HG03432 (cell line): Measurements from ENCODE around the gene PIK3C2G.

Experiments used
- ATAC-seq: cut with Tn5 transposase; IDR thresholded peaks from one replicate; pipeline ENCODE4 v1.9.1; 2021; ENCODE audit warnings: mild to moderate bottlenecking, moderate library complexity; ENCODE audit not compliant: unreplicated experiment

The PIK3C2G gene

DNA sequence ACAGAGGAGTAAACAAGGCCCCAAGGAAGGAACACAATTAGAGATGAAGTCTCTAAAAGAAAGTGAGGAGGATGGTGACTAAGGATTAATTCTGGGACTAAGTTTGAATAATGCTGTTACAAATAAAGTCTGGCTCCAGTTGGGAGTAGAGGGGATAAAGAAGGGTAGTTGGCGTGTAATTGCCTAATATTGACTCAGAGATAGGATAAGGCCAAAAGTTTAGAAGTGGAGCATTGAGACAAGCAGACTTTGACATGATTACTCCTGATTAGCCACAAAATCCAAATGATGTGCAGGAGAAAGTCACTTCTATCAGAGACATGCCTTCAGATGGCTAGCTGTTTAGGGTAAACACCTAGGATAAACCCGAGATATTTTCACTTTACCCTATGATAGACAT is 368.1 kb downstream of the PIK3C2G start:
- no peak for ATAC-seq

DNA sequence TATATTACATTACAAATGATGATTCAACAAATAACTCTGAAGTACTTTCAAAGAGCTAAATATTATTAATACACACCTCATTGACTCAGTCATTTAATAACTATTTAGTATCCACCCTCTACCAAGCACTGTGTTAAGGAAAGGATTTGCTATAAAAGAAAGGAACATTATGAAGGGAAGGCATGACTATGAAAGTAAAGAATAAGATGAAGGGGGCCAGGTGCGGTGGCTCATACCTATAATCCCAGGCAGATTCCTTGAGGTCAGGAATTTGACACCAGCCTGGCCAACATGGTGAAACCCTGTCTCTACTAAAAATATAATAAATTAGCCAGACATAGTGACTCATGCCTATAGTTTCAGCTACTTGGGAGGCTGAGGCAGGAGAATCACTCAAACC is 368.6 kb downstream of the PIK3C2G start:
- ATAC-seq = no peak

DNA sequence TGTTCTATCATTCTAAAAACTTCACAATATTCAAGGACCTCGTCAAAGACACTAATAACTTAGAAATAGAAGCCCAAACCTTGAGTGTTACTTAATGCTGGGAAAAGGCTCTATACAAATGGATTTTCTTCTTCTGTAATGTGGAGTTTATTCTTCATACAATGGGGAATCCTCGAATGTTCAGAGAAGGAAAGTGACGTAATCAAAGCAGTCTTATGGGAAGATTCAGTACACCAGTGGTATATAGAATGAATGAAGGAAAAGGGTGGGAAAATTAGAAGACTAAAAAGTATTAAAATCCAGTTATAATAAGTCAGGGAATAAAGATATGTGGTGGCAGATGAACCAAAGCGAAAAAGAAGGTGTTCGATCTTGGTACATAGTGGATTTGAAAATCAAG is 370.0 kb downstream of the PIK3C2G start:
- ATAC-seq = no peak

DNA sequence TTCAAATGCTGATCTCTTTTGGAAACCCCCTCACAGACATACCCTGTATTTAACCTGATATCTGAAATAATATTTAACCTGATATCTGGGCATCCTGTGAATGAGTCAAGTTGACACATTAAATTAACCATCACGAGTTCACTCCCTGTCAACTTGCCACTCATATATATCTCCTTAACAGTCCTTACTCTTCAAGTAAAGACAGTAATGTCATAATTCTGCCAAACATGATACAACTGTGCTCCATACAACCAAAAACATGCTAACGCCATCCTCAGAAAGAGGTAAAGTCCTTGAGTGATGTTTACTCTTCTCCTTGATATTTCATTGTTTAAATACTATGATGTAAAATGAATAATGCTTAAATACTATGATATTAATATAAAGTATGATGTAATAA is 371.5 kb downstream of the PIK3C2G start:
- ATAC-seq = no peak

DNA sequence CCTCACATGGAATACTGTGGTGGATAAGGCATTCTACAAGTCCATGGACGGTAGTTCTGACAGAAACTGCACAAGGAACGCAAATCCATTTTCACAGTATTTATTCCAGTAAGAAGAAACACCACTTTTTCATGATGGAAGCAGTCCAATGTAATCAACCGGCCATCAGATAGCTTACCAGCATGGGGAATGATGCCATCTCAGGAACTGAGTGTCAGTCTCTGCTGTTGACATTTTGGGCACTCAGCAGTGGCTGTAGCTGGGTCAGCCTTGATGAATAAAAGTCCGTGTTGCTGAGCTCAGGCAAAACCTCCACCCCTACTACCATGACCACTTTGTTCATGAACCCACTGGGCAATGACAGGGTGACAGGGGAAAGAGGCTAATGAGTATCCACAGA is 373.1 kb downstream of the PIK3C2G start:
- ATAC-seq = no peak

DNA sequence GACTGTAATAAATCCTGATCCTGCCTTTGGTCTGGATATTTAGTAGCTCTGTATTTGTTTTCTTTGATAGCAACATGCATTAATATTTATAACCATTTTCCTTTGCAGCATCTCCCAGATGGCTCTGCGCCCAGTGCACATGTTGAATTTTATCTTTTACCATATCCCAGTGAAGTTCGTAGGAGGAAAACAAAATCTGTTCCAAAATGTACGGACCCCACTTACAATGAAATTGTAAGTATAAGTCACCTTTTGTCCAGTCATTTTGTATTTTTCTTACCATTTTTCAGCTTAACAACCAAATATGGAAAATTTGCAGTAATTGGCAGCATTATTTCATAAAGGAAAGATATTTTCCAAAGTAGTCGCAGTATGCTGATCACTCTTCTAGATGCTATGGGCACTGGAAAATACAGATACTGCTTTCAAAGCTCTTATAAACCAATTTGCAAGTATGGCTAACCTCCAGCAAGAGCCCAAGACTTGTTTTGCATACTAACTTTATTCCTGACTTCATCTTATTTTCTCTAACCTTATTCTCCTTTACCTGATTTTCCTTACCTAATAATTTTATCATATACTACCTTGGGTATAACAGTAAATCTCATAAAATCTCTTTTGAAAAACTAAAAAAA is 379.1 kb downstream of the PIK3C2G start:
- ATAC-seq = no peak

DNA sequence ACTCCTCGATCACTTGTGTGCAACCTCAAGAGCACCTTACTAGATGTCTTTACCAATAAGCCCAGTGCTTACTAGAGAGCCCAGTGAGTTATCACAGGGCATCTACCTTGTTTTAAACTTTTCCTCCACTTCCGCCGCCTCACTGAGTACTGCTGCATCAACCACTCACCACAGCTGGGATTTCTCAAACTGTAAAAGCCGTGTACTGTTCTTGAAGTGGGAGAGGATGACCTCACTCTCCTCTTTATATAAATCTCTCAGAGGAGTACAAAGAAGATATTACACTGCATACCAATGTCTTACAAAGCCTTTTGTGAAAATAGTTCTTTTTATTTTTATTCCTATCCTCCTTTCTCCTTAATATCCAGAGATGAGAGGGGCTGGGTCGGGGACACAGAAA is 382.4 kb downstream of the PIK3C2G start:
- ATAC-seq = no peak

DNA sequence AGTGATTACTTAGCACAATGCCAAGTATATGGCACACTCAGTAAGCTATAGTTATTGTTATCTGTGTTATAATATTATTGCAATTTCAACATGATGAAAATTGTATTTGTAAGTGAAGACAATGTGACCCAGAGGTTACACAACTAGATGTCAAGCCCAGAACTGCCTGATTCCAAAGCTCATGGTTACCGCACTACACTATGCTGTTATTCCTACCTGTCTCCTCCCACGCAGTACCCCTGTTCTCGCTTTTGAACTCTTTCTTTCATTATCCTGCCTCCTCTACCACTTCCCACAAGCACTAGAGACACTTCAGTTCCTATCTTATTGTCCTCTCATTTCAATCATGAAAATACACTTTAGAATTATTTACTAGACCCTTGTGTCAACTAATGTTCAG is 383.2 kb downstream of the PIK3C2G start:
- no peak for ATAC-seq

DNA sequence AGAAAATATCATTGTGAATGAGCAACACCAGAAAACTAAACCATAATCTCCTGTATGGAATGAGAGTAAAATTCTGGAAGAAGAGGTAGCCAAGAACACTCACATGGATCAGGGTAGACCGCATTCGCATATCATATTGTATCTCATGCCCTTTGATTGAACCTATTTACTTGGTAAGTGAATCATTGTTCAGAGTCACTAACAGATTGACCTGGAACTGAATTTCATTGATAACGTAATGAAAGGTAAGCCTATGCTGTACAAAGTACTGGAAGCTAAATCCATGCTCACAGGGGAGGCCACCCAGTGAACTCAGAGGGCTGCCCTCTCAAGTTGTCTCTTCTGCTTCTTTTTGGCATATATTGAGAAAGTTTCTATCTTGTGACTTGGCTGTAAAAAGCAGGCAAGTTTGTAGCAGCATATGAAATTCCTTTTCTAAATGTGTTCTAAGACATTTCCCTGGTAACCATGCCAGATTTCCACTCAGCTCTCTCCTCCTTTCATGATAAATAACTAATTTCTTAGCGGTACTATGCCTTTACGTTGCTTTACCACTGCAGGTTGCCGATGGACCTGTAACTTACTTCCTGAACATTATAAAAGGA is 385.1 kb downstream of the PIK3C2G start:
- no peak for ATAC-seq

DNA sequence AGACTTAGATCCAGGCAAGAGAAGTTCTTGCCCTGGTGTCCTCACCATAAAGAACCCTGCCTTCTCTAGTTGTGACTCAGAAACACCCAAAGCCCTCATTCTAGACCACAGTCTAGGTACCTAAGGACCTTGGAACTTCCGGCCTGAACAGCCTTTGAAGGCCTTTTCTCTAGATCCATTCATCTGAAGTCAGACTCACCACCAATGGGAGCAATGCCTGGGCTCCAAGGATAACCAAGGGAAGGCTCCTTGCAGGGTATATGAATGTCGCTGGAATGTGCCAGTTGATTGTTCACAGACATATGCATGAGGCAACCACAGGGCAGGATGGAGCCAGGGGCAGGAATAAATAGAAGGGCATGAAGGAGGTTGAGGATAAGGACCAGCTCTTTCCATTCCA is 390.2 kb downstream of the PIK3C2G start:
- no peak for ATAC-seq

DNA sequence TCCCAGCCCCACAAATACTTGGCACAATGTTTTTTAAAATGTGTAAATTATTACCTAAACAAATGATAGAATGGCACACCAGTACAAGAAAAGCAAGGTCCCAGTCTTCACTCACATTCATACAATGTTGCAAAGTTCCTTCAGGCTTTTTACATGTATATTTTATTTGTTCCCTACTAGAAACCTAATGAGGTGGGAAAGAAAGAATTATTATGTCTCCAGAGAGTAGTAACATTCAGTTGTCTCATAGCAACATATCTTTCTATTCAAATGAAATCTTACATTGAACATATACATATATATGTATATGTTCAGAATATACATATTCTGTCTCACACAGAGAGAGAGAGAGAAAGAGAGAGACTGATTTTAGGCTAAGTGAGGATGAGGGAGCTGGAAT is 391.3 kb downstream of the PIK3C2G start:
- ATAC-seq = no peak

DNA sequence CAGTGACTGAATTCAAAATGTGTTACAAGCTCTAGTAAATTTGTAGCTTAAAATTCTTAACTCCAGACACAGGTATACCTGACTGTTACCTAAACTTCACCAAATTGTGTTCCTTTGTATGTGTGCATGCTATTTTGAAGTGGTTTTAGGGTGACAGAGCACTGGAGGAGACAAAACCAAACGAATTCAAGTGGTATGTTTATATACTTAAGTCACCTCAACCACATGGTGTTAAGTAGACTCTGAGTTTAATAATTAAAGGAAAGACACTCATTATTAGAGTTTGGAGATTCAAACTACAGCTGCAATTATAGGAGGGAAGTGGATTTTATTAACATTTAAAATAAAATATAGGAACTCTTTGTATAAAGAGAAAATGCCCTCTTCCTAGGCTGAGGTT is 392.1 kb downstream of the PIK3C2G start:
- ATAC-seq = no peak

DNA sequence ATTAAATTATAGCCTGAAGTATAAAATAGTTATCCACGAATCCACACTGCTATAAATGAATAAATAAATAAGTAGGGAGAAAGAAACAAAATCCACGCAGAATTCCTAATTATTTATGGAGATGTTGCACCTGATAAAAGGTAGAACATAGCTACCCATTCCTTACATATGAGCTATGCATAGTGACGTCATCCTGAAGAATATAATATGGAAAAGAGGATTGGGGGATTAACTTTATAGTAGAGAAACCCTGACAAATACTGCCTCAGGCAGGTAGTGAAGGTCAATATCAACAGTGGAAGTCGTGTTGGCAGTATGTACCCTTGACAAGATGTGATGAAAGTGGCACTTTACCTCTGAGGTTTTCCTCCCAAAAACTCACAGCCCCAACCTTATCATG is 394.0 kb downstream of the PIK3C2G start:
- ATAC-seq = no peak

DNA sequence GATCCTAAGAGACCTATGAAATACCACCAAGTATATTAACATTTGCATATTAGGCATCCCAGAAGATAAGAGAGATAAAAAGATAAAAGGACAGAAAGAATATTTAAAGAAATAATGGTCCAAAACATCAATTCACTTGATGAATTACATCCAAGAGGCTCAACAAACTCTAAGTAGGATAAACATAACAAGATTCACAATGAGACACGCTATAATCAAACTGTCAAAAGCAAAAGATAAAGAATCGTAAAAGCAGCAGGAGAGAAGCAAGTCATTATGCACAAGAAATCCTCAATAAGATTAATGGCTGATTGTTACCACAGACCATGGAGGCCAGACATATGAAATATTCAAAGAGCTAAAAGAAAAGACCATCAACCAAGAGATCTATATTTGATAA is 396.9 kb downstream of the PIK3C2G start:
- ATAC-seq = no peak

DNA sequence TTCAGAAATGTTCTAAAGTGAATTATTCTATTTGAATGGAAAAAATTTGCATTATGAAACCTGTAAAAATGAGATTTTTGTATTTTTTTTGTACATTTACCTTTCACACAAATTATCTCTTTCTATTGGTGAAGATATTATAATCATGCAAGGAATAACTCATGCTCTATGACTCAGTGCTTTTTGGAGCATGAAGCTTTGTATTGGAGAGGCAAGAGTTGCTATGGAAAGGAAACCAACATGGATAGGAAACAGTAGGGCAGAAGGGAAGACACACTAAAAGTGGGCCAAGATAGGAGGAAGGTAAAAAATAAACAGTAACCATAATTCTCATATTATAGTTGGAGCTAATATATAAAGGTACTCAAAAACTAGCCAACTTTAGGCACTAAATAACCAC is 397.5 kb downstream of the PIK3C2G start:
- ATAC-seq = no peak

DNA sequence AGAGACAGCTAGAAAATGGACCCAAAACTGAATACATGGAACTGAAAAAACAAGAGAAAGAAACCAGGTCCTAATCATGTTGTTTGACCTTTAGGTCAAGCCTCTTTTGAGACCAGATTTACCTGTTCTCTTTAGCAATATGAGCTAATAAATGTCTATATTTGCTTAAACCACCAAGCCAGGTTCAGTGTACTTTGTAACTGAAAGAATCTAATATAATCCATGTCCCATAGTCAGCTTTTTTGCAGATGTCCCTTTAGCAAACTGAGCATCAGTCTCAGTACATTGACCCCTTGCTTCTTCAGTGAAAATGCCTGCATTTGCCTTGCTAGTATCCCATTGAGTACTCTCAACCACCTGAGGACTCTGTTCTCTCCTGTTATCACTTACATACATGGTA is 414.8 kb downstream of the PIK3C2G start:
- ATAC-seq = no peak

DNA sequence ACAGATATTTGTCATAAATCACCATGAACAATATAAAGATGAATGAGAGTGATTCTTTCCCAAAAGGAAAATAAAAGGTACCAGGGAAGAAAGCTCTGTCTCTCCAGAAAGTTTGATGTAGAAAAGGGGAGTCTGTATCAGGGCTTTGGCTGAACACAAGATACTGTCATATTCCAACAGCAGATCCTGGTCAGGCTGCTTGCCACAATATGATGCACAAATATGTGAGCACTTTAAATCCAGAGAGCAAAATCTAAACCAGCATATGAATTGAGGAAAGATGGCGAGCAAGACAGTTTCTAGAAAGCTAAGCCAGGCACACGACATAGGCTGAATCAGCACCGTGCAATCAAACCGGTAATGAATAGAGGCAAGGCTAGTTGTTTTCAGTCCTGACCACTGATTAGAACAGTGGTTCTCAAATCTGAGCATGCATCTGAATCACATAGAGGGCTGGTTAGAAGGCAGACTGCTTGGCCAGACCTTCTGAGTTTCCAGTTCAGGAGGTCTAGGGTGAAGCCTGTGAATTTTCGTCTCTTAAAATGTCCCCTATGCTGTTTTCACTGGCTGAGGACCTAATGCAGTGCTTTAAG is 415.8 kb downstream of the PIK3C2G start:
- no peak for ATAC-seq

DNA sequence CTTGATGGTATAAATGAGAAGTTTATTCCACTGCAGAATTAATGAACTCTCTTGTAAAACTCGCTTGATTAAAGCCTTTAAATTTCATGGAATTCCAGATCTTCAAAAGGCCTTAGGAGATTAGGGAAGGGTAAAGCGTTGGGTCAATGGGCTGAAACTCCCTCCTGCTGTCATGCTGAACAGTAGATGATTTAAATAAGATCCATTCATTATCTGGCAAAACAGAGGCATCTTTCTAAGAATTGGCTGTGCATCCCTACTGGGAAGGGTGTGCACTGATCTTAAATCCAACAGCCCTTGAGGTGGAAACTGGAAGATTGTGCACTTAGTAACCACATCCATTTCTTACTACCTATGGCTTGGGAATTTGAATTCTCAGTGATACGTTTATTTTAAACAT is 420.5 kb downstream of the PIK3C2G start:
- no peak for ATAC-seq

DNA sequence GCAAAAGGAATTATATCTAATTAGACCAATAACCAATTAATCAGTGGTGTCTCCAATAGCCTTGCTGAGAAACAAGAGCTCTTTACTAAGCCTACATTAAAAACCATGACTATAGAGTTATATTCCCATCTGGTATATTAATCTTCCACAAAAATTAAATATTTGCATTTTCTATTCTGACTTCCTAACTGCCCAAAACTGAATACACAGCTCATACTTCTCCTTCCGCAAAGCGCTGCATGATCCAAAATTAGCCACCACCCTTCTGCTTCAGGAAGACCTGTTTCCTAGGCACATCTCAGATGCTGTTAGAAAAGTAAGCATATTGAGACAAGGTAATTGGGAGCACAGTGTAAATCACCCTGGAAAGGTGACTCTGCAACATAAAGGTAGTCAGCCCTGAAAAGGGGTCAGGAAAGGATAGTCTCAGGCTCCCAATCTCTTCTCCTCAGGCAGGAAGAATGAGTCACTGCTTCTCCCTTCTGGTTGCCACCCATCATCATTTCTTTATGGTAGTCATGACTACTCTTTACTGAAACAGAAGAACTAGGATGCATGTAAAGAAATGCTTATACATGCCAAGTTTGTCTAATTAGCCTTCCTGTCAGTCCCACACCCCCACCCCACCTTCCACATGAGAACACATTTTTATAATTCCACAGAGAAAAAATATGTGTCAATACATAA is 422.2 kb downstream of the PIK3C2G start:
- no peak for ATAC-seq

DNA sequence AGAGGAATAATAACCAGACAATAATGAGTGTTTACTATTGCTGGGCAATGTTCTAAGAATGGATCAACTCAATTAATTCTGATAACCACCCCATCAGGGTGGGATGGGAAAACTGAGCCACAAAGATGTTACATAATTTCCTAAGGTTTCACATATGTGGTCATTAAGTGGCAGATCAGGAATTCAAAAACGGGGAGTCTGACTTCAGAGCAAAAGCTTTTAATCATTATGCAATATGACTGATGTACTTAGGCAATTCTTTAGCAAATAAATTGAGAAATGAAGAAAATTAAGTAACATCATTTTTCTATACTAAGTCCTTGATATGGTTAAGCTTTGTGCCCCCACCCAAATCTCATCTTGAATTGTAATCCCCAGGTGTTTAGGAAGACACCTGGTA is 423.1 kb downstream of the PIK3C2G start:
- no peak for ATAC-seq

DNA sequence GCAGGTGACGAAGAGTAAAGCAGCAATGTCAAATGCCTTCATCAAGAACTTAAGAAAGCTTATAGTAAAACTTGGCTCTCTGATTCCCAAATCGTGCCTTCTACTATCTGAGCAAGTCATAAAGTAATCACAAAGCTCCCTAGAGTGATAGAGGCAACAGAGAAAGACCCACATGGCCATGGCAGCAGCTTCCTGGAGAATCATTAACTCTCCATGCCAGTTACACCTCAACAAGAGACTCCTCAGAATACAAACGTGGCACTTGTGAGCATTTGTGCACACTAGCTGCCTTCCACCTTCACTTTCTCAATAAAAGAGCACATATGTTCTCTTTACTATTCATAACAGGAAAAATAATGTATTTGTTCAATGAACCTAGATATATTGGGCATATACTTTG is 428.5 kb downstream of the PIK3C2G start:
- ATAC-seq = no peak

DNA sequence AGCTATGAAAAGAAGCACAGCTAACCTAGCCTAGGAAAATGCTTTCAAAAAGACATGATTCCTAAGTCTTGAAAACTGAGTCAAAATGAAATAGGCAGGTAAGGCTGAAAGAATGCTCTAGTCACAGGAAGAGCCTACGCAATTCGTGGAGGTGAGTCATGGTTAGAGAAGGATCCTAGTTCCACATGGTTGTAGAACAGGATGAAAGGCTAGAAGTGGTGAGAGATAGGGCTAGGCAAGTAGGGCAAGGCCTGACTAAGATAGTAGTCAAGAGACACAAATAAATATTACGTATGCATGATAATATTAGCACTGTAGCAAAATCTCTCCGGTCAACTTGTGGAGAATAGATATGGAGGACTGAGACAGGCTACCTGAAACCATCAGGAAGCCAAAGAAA is 429.3 kb downstream of the PIK3C2G start:
- ATAC-seq = no peak
